Breast epithelium (tissue), 3 donors: Measurements from ENCODE around the gene SERP2.

ENCODE experiments used
- POLR2AphosphoS5 ChIP-seq, 3 donors: sonication (generic); formaldehyde crosslinking; IDR thresholded peaks; one replicate each; pipeline ENCODE4 v1.6.1; 2017; ENCODE audit warnings: antibody characterized with exemption in 3 of 3
- TF ChIP-seq, protein P1 (sequence below), 3 donors: fragments of 450-650 bp; IDR thresholded peaks; one replicate each; pipeline ENCODE4 v1.5.1; 2016 to 2017; ENCODE audit warnings: antibody characterized with exemption in 3 of 3, mild to moderate bottlenecking in 3 of 3, moderate library complexity in 3 of 3

DNA sequence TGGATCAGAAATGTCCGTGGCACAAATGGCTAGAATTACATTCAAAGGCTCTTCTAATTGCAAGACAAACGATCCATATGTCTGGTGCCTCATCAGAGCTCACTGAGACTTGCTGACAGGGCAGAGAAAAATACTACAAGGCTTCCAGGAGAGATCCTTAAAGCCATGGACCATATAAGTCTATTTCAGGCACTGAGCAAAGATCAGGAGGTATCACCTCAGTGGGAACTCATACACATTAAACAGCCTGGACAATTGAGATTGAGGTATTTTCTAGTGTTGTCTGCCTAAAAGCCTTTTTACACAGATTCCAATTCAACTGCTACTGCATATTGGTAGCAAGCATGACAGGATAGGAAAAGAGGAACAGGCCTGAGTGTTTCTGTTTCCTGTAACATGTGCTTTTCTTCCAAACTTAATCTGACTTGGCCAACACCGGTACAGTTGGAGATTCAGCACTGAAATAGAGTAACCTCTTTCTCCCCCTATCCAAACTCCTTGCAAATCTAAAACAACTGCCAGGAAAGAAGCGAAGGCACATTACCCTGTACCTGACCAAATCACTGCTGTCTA lies 65.9 kb downstream of the SERP2 start:
- TF ChIP-seq, protein P1, sequence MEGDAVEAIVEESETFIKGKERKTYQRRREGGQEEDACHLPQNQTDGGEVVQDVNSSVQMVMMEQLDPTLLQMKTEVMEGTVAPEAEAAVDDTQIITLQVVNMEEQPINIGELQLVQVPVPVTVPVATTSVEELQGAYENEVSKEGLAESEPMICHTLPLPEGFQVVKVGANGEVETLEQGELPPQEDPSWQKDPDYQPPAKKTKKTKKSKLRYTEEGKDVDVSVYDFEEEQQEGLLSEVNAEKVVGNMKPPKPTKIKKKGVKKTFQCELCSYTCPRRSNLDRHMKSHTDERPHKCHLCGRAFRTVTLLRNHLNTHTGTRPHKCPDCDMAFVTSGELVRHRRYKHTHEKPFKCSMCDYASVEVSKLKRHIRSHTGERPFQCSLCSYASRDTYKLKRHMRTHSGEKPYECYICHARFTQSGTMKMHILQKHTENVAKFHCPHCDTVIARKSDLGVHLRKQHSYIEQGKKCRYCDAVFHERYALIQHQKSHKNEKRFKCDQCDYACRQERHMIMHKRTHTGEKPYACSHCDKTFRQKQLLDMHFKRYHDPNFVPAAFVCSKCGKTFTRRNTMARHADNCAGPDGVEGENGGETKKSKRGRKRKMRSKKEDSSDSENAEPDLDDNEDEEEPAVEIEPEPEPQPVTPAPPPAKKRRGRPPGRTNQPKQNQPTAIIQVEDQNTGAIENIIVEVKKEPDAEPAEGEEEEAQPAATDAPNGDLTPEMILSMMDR (IDR thresholded peaks at IDR 0.05): no peak
- no peak for TF ChIP-seq POLR2AphosphoS5 (IDR thresholded peaks at IDR 0.05)
